Endothelial cell of umbilical vein (primary cell): ENCODE data around the gene KLF17. TPM values are rescaled to one million over a fixed set of nuclear protein-coding genes. Genes with fewer than 3 reads are reported as not detected.

ENCODE experiments used
- BruUV-seq: library from RNA; stranded (reverse); fragments of 400-500 nt; replicated peaks from 2 replicates; lab custom pipeline; 2021; lab: Mats Ljungman, UMichigan
- CTCF ChIA-PET: fragments of 300-600, 350-600 bp; sonication (Branson Sonifier 250); formaldehyde crosslinking; loops from one replicate; lab custom pipeline; 2021; ENCODE audit warnings: antibody characterized with exemption, inconsistent platforms; lab: Charles Lee
- POLR2A ChIA-PET: fragments of 300-600, 350-600 bp; sonication (Branson Sonifier 250); formaldehyde crosslinking; loops from one replicate; lab custom pipeline; 2021; ENCODE audit warnings: antibody characterized with exemption, inconsistent platforms; lab: Charles Lee
- DNase-seq: peaks from one replicate; pipeline ENCODE4 v3.0.0-alpha.2; 2011; ENCODE audit warnings: low read depth, low spot score
- FAIRE-seq: peaks from 2 replicates; lab custom pipeline; 2011; peaks lifted over from hg19 to GRCh38; lab: Jason Lieb, UNC
- H2AFZ ChIP-seq: 2 replicates; pipeline ENCODE4 v1.6.0; 2012; ENCODE audit warnings: low read depth, low read length, control low read depth, inconsistent platforms
- H3K27ac ChIP-seq: 2 replicates; pipeline ENCODE4 v1.5.1; 2011; ENCODE audit warnings: low read depth, mild to moderate bottlenecking, control low read depth, low read length, moderate library complexity; ENCODE audit not compliant: insufficient read depth
- H3K27me3 ChIP-seq, 2 experiments: 2 replicates each; pipeline versions ENCODE4 v1.6.0 to v1.6.1; 2011; ENCODE audit warnings: low read length in 2 of 2, mixed read lengths in 1 of 2; ENCODE audit not compliant: control insufficient read depth in 2 of 2, insufficient read depth in 2 of 2
- H3K36me3 ChIP-seq, 2 experiments: 2 replicates in 1 of 2; 3 replicates in 1 of 2; pipeline ENCODE4 v1.5.1; 2011; ENCODE audit warnings: low read length in 2 of 2, mild to moderate bottlenecking in 1 of 2, moderate library complexity in 1 of 2; ENCODE audit not compliant: control insufficient read depth in 2 of 2, insufficient read depth in 2 of 2; ENCODE audit errors: extremely low read depth in 1 of 2
- H3K4me1 ChIP-seq: 3 replicates; pipeline ENCODE4 v1.5.1; 2011; ENCODE audit warnings: mild to moderate bottlenecking, low read length; ENCODE audit not compliant: control insufficient read depth, insufficient read depth; ENCODE audit errors: extremely low read depth
- H3K4me2 ChIP-seq: 2 replicates; pipeline ENCODE4 v1.6.1; 2011; ENCODE audit warnings: low read length, control low read depth, mixed read lengths; ENCODE audit not compliant: insufficient read depth
- H3K4me3 ChIP-seq, 3 experiments: fragments of 200-600 bp in 1 of 3; sonication (generic), shearing (Covaris generic) in 1 of 3; replicated peaks in 1 of 3; 2 replicates each; pipeline ENCODE4 v1.5.1; 2011 to 2016; ENCODE audit warnings: control low read depth in 3 of 3, low read length in 3 of 3, mild to moderate bottlenecking in 2 of 3, inconsistent platforms in 1 of 3, low read depth in 1 of 3, moderate library complexity in 1 of 3; ENCODE audit not compliant: insufficient read depth in 1 of 3
- H3K79me2 ChIP-seq: 2 replicates; pipeline ENCODE4 v1.6.0; 2012; ENCODE audit warnings: low read length, inconsistent platforms; ENCODE audit not compliant: control insufficient read depth, insufficient read depth
- H3K9ac ChIP-seq: replicated peaks from 2 replicates; pipeline ENCODE3; 2011; ENCODE audit warnings: low read length, control low read depth; ENCODE audit not compliant: insufficient read depth; ENCODE audit errors: extremely low read depth
- H3K9me1 ChIP-seq: replicated peaks from 3 replicates; pipeline ENCODE4 v1.6.0; 2011; ENCODE audit warnings: mild to moderate bottlenecking, low read length; ENCODE audit not compliant: control insufficient read depth, insufficient read depth; ENCODE audit errors: extremely low read depth
- H3K9me3 ChIP-seq: replicated peaks from 2 replicates; pipeline ENCODE4 v1.5.1; 2012; ENCODE audit warnings: low read length, inconsistent platforms; ENCODE audit not compliant: control insufficient read depth, insufficient read depth
- H4K20me1 ChIP-seq: replicated peaks from 2 replicates; pipeline ENCODE3; 2011; ENCODE audit warnings: mild to moderate bottlenecking, low read length; ENCODE audit not compliant: control insufficient read depth, insufficient read depth; ENCODE audit errors: extremely low read depth
- CTCF ChIP-seq, 2 donors: IDR thresholded peaks; 1 replicate in 1 of 2; 2 replicates in 1 of 2; pipeline ENCODE4 v1.5.1; 2011; ENCODE audit warnings: low read length in 2 of 2, mild to moderate bottlenecking in 2 of 2, moderate library complexity in 2 of 2, control low read depth in 1 of 2, inconsistent platforms in 1 of 2, low read depth in 1 of 2; ENCODE audit not compliant: insufficient read depth in 1 of 2; ENCODE audit errors: extremely low read depth in 1 of 2
- EZH2 ChIP-seq: IDR thresholded peaks from 2 replicates; pipeline ENCODE4 v1.6.1; 2012; ENCODE audit warnings: borderline replicate concordance, low read depth, mild to moderate bottlenecking, moderate library complexity, low read length, inconsistent platforms; ENCODE audit not compliant: severe bottlenecking
- FOS ChIP-seq: IDR thresholded peaks from 2 replicates; pipeline ENCODE4 v1.6.1; 2011; ENCODE audit warnings: mild to moderate bottlenecking, low read length, moderate library complexity, borderline replicate concordance; ENCODE audit not compliant: insufficient read depth
- GATA2 ChIP-seq: IDR thresholded peaks from 2 replicates; pipeline ENCODE4 v1.7.0; 2011; ENCODE audit warnings: low read depth, mild to moderate bottlenecking, moderate library complexity, mixed read lengths, low read length; ENCODE audit not compliant: insufficient read length, insufficient read depth
- JUN ChIP-seq: IDR thresholded peaks from 2 replicates; pipeline ENCODE4 v1.6.1; 2011; ENCODE audit warnings: borderline replicate concordance, low read depth; ENCODE audit not compliant: insufficient read length, insufficient read depth
- MAX ChIP-seq: IDR thresholded peaks from 2 replicates; pipeline ENCODE4 v1.6.1; 2011; ENCODE audit not compliant: insufficient read depth, insufficient read length
- MYC ChIP-seq: IDR thresholded peaks from one replicate; pipeline ENCODE4 v1.6.1; 2011; ENCODE audit warnings: mild to moderate bottlenecking, low read depth, low read length
- POLR2A ChIP-seq: IDR thresholded peaks from 2 replicates; pipeline ENCODE4 v1.6.1; 2012; ENCODE audit warnings: low read depth, mild to moderate bottlenecking, control low read depth, low read length
- POLR2AphosphoS5 ChIP-seq: IDR thresholded peaks from 2 replicates; pipeline ENCODE4 v1.6.1; 2012; ENCODE audit warnings: low read depth, mild to moderate bottlenecking, control low read depth, low read length, moderate library complexity; ENCODE audit not compliant: insufficient read depth
- dilution Hi-C: fragments of 300-500 bp; cut with MboI; formaldehyde crosslinking; loops from one replicate; pipeline ENCODE4 v1.15.0; 2019; ENCODE audit warnings: low sequenced_read_pairs; ENCODE audit not compliant: extremely low pct_ligation_motif_present
- intact Hi-C: fragments of 100-400 bp; cut with micrococcal nuclease; formaldehyde crosslinking; loops from one replicate; pipeline ENCODE4 v1.10.0; 2022
- polyA plus RNA-seq, 4 experiments: library from polyadenylated mRNA; depleted of rRNA in 3 of 4; stranded (reverse) in 3 of 4; unstranded in 1 of 4; fragments of >200 nt; gene quantifications; 2 replicates each; pipeline versions ENCODE4 v1.2.1 to v1.2.3, GENCODE V29; 2011 to 2012; ENCODE audit warnings: missing spikeins in 1 of 4
- total RNA-seq: library from RNA; stranded (reverse); gene quantifications from 2 replicates; pipeline ENCODE4 v1.2.3, GENCODE V29; 2021

Gene KLF17
- total and polyA plus RNA-seq, 2 donors (not counting 3 experiments of a cell fraction or from before 2014, with no cell fraction given) = not detected

GRCh38 chr1:44119525-44119924 is 904 bp downstream of the KLF17 start:
- intact Hi-C loops = no loop called here

More at GRCh38 chr1:44119525-44119924, 904 bp downstream of the KLF17 start:
- no peaks in the 10 kb centered on the region for H3K4me1 ChIP-seq
- H3K27me3 ChIP-seq = peaks cover 2 to 3% of the 10 kb centered on the region in 2 experiments
- H3K27ac ChIP-seq = no peak overlapping the region
- no peaks in the 10 kb centered on the region for H3K9me1 ChIP-seq
- no peak overlapping the region for H3K4me3 ChIP-seq
- no peak for FAIRE-seq
- H4K20me1 ChIP-seq = no peaks in the 10 kb centered on the region
- DNase-seq = no peak
- POLR2A ChIA-PET = interaction anchor here (0.7 kb wide), 1 partner anchor 40 kb away, joined by 3 read pairs; no protein-coding TSS in a partner anchor
- dilution Hi-C loops = no loop called here
- no peaks in the 10 kb centered on the region for H3K9me3 ChIP-seq
- no TSS peak for BruUV-seq
- no peaks in the 10 kb centered on the region for H3K36me3 ChIP-seq
- no peak overlapping the region for H2AFZ ChIP-seq
- no peaks in the 10 kb centered on the region for H3K79me2 ChIP-seq
- TF ChIP-seq POLR2AphosphoS5 (no peak), MYC (no peak), FOS (no peak), EZH2 (no peak), JUN (no peak), POLR2A (no peak), CTCF (IDR thresholded peaks at IDR 0.05; ENCODE audit: extremely low read depth in 1 of 2, insufficient read depth in 1 of 2, low read depth in 1 of 2, low read length in 2 of 2) (no peak), MAX (no peak), GATA2 (no peak)
- H3K4me2 ChIP-seq = no peak overlapping the region
- CTCF ChIA-PET = no interaction called here
- H3K9ac ChIP-seq = no peak overlapping the region
